Naive B cell (primary cell): Measurements from ENCODE around the gene PDZD4. TPM values are rescaled to one million over a fixed set of nuclear protein-coding genes. Genes with fewer than 3 reads are reported as not detected.

Experiments
- ATAC-seq, 2 donors: fragments of 150-1000 bp; cut with Tn5 transposase; 2 replicates each; pipeline ENCODE4 v1.10.0; 2021; ENCODE audit warnings: low read depth in 2 of 2, mild to moderate bottlenecking in 2 of 2, moderate library complexity in 2 of 2
- DNase-seq: peaks from one replicate; pipeline ENCODE4 v3.0.0; 2022
- H3K27ac Mint-ChIP-seq, 6 donors: one replicate each; pipeline ENCODE4 v1.8.0; 2020 to 2022; ENCODE audit warnings: mild to moderate bottlenecking in 6 of 6, mixed read lengths in 6 of 6, moderate library complexity in 5 of 6, inconsistent platforms in 2 of 6
- H3K27me3 Mint-ChIP-seq, 3 donors: one replicate each; pipeline ENCODE4 v1.8.0; 2021 to 2022; ENCODE audit warnings: mixed read lengths in 3 of 3, mild to moderate bottlenecking in 1 of 3
- H3K36me3 Mint-ChIP-seq, 2 donors: one replicate each; pipeline ENCODE4 v1.8.0; 2020 to 2022; ENCODE audit warnings: mixed read lengths in 2 of 2, inconsistent platforms in 1 of 2, mild to moderate bottlenecking in 1 of 2
- H3K4me1 Mint-ChIP-seq, 3 donors: one replicate each; pipeline ENCODE4 v1.8.0; 2020 to 2022; ENCODE audit warnings: mixed read lengths in 3 of 3, inconsistent platforms in 1 of 3, mild to moderate bottlenecking in 1 of 3, moderate library complexity in 1 of 3
- H3K4me3 Mint-ChIP-seq, 8 donors: one replicate each; pipeline ENCODE4 v1.8.0; 2020 to 2022; ENCODE audit warnings: mild to moderate bottlenecking in 8 of 8, mixed read lengths in 8 of 8, moderate library complexity in 8 of 8, inconsistent platforms in 2 of 8
- H3K9me3 Mint-ChIP-seq, 7 donors: one replicate each; pipeline ENCODE4 v1.8.0; 2020 to 2022; ENCODE audit warnings: mixed read lengths in 7 of 7, mild to moderate bottlenecking in 5 of 7, inconsistent platforms in 2 of 7, moderate library complexity in 1 of 7
- polyA plus RNA-seq, 6 donors: library from polyadenylated mRNA; unstranded; fragments of 300-500 nt; fragmentation: Illumina TruSeq; gene quantifications; one replicate each; pipeline ENCODE4 v1.2.3, GENCODE V29; 2021; ENCODE audit warnings: low read depth in 6 of 6

PDZD4 gene
- polyA plus RNA-seq = under 1 TPM in 1 of 6 donors, not detected in 5; 0.38 TPM

- Mint-ChIP-seq H3K27me3 (peaks cover 14 to 46% (median 42%) of the 10 kb centered on the region in 3 donors), H3K4me1 (peaks cover 5 to 8% (median 6%) of the 10 kb centered on the region in 3 donors), H3K4me3 (peak within 1 kb of the TSS; percentile 63 to 82 (median 72)), H3K9me3 (peaks cover 0 to 10% (median 1%) of the 10 kb centered on the region in 7 donors), H3K27ac (peak within 1 kb of the TSS in 1 of 6 donors; percentile 56), H3K36me3 (peaks cover 0 to 6% of the 10 kb centered on the region in 2 donors)
- ATAC-seq (peak; percentile 35 to 45), DNase-seq (no peak)
Measured at GRCh38 chrX:153829799-153830639, at the start of gene PDZD4. Gene PDZD4 (minus strand): TSS chrX:153830544. CDS start chrX:153830298, 246 bp downstream.

- Mint-ChIP-seq H3K36me3 (peaks cover 0 to 14% of the 10 kb centered on the region in 2 donors), H3K9me3 (peaks cover 0 to 6% (median 0%) of the 10 kb centered on the region in 7 donors), H3K4me3 (no peak overlapping the region), H3K27me3 (peaks cover 21 to 65% (median 59%) of the 10 kb centered on the region in 3 donors), H3K27ac (peak overlapping the region in 1 of 6 donors; percentile 38), H3K4me1 (peaks cover 24 to 27% (median 25%) of the 10 kb centered on the region in 3 donors)
- ATAC-seq (no peak), DNase-seq (no peak)
Measured at GRCh38 chrX:153879741-153880439, 49.5 kb upstream of the PDZD4 start.

- Mint-ChIP-seq H3K9me3 (peaks cover 0 to 6% (median 0%) of the 10 kb centered on the region in 7 donors), H3K4me3 (peak overlapping the region in 4 of 8 donors; percentile 53 to 75 (median 66)), H3K27ac (peak overlapping the region in 3 of 6 donors; percentile 10 to 82 (median 38)), H3K27me3 (peaks cover 18 to 67% (median 58%) of the 10 kb centered on the region in 3 donors), H3K4me1 (peaks cover 23 to 29% (median 27%) of the 10 kb centered on the region in 3 donors), H3K36me3 (peaks cover 0 to 14% of the 10 kb centered on the region in 2 donors)
- ATAC-seq = peak; percentile 65 to 72
- no peak for DNase-seq
Measured at GRCh38 chrX:153878969-153879653, 48.8 kb upstream of the PDZD4 start.

- peaks cover 18 to 71% (median 55%) of the 10 kb centered on the region in 3 donors for H3K27me3 Mint-ChIP-seq
- DNase-seq (no peak), ATAC-seq (no peak)
- peaks cover 0 to 14% of the 10 kb centered on the region in 2 donors for H3K36me3 Mint-ChIP-seq
- no peak overlapping the region for H3K27ac Mint-ChIP-seq
- H3K4me1 Mint-ChIP-seq = peaks cover 23 to 29% (median 27%) of the 10 kb centered on the region in 3 donors
- H3K9me3 Mint-ChIP-seq = peaks cover 0 to 6% (median 0%) of the 10 kb centered on the region in 7 donors
- H3K4me3 Mint-ChIP-seq = peak overlapping the region in 2 of 8 donors; percentile 34 to 45
Measured at GRCh38 chrX:153878345-153878744, 48.0 kb upstream of the PDZD4 start.

GRCh38 chrX:153877571-153878261, 47.4 kb upstream of the PDZD4 start:
- ATAC-seq (no peak), DNase-seq (no peak)
- peaks cover 0 to 14% of the 10 kb centered on the region in 2 donors for H3K36me3 Mint-ChIP-seq
- H3K4me1 Mint-ChIP-seq = peaks cover 23 to 29% (median 29%) of the 10 kb centered on the region in 3 donors
- H3K27ac Mint-ChIP-seq = no peak overlapping the region
- H3K4me3 Mint-ChIP-seq = peak overlapping the region in 2 of 8 donors; percentile 34 to 47
- H3K27me3 Mint-ChIP-seq = peaks cover 18 to 71% (median 57%) of the 10 kb centered on the region in 3 donors
- H3K9me3 Mint-ChIP-seq = peaks cover 0 to 6% (median 0%) of the 10 kb centered on the region in 7 donors

GRCh38 chrX:153876112-153876491, 45.8 kb upstream of the PDZD4 start:
- Mint-ChIP-seq H3K27me3 (peaks cover 13 to 79% (median 53%) of the 10 kb centered on the region in 3 donors), H3K27ac (peak overlapping the region in 2 of 6 donors; percentile 36 to 58), H3K9me3 (peaks cover 0 to 6% (median 0%) of the 10 kb centered on the region in 7 donors), H3K4me3 (peak overlapping the region in 1 of 8 donors; percentile 22), H3K4me1 (peaks cover 23 to 29% (median 26%) of the 10 kb centered on the region in 3 donors), H3K36me3 (peaks cover 0 to 14% of the 10 kb centered on the region in 2 donors)
- ATAC-seq = no peak
- no peak for DNase-seq

GRCh38 chrX:153875391-153876111, 45.2 kb upstream of the PDZD4 start:
- DNase-seq = peak; percentile 52
- Mint-ChIP-seq H3K36me3 (peaks cover 0 to 14% of the 10 kb centered on the region in 2 donors), H3K27ac (peak overlapping the region in 1 of 6 donors; percentile 70), H3K9me3 (peaks cover 0 to 6% (median 0%) of the 10 kb centered on the region in 7 donors), H3K27me3 (peaks cover 13 to 81% (median 53%) of the 10 kb centered on the region in 3 donors), H3K4me1 (peaks cover 23 to 29% (median 26%) of the 10 kb centered on the region in 3 donors), H3K4me3 (peak overlapping the region in 1 of 8 donors; percentile 15)
- peak; percentile 53 to 58 for ATAC-seq

- Mint-ChIP-seq H3K27me3 (peaks cover 13 to 75% (median 48%) of the 10 kb centered on the region in 3 donors), H3K4me1 (peaks cover 21 to 28% (median 24%) of the 10 kb centered on the region in 3 donors), H3K36me3 (peaks cover 0 to 14% of the 10 kb centered on the region in 2 donors), H3K4me3 (peak overlapping the region in 1 of 8 donors; percentile 7), H3K27ac (peak overlapping the region in 2 of 6 donors; percentile 65 to 86), H3K9me3 (peaks cover 0 to 6% (median 0%) of the 10 kb centered on the region in 7 donors)
- no peak for DNase-seq
- ATAC-seq = no peak
Measured at GRCh38 chrX:153874366-153875125, 44.2 kb upstream of the PDZD4 start.

GRCh38 chrX:153874085-153874365, 43.7 kb upstream of the PDZD4 start:
- ATAC-seq (no peak), DNase-seq (no peak)
- Mint-ChIP-seq H3K9me3 (peaks cover 0 to 8% (median 0%) of the 10 kb centered on the region in 7 donors), H3K36me3 (peaks cover 0 to 9% of the 10 kb centered on the region in 2 donors), H3K27ac (peak overlapping the region in 1 of 6 donors; percentile 65), H3K4me1 (peaks cover 16 to 22% (median 19%) of the 10 kb centered on the region in 3 donors), H3K27me3 (peaks cover 10 to 69% (median 43%) of the 10 kb centered on the region in 3 donors), H3K4me3 (no peak overlapping the region)

GRCh38 chrX:153873282-153874084, 43.1 kb upstream of the PDZD4 start:
- peaks cover 11 to 19% (median 15%) of the 10 kb centered on the region in 3 donors for H3K4me1 Mint-ChIP-seq

More at GRCh38 chrX:153873282-153874084, 43.1 kb upstream of the PDZD4 start:
- Mint-ChIP-seq H3K9me3 (peaks cover 0 to 8% (median 0%) of the 10 kb centered on the region in 7 donors), H3K4me3 (no peak overlapping the region), H3K27ac (no peak overlapping the region), H3K27me3 (peaks cover 9 to 64% (median 38%) of the 10 kb centered on the region in 3 donors), H3K36me3 (peaks cover 0 to 7% of the 10 kb centered on the region in 2 donors)
- DNase-seq (no peak), ATAC-seq (no peak)
